ENCODE measurements around the gene SHBG.
"Not testable (repeated sequence)": the region's sequence is repeated elsewhere in the genome, so short reads cannot be mapped to it uniquely, and the experiment has no call there.

The SHBG gene, protein sequence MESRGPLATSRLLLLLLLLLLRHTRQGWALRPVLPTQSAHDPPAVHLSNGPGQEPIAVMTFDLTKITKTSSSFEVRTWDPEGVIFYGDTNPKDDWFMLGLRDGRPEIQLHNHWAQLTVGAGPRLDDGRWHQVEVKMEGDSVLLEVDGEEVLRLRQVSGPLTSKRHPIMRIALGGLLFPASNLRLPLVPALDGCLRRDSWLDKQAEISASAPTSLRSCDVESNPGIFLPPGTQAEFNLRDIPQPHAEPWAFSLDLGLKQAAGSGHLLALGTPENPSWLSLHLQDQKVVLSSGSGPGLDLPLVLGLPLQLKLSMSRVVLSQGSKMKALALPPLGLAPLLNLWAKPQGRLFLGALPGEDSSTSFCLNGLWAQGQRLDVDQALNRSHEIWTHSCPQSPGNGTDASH

GRCh38 chr17:7629939-7630571 is at the start of gene SHBG:
TSS of gene SHBG (plus strand) at chr17:7630135. CDS start at chr17:7630173, 38 bp downstream.
- DNase-seq, result no peak

DNA sequence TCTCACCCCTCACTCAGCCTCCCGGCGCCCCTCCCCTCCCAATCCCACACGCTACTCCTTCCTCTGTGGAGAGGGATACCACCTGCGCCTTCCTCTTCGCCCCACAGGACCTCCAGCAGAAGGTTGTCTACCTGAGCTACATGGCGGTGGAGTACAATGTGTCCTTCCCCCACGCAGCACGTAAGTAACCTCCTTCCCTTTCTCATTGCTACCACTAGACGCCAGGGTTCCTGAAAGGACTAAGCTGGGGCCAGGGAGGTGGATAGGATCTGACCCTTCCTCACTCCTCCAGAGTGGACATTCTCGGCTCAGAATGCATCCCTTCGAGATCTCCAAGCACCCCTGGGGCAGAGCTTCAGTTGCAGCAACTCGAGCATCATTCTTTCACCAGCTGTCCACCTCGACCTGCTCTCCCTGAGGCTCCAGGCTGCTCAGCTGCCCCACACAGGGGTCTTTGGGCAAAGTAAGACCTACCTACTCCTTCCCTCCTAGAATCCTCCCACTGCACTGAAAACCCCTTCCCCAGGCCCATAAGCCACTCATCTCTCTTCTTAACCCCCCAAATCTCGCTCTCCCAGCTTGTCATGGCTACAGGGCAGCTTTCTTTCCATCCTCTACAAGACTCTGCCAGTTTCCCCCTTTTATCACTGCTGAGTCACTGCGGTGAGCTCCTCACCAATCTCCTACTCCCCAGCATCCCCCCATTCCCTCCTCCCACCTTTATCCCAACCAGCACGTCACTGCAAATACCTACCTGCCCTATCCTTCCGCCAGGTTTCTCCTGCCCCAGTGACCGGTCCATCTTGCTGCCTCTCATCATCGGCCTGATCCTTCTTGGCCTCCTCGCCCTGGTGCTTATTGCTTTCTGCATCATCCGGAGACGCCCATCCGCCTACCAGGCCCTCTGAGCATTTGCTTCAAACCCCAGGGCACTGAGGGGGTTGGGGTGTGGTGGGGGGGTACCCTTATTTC is 49.0 kb upstream of the SHBG start:
- no peak for DNase-seq

- peak in 2 of 51 donors; percentile 17 to 56 for DNase-seq
Observed at GRCh38 chr17:7582396-7583252, 47.3 kb upstream of the SHBG start.

- peak; percentile 82 to 99 (median 95) for DNase-seq
Observed at GRCh38 chr17:7583253-7584109, 46.5 kb upstream of the SHBG start, which contains the start of gene MPDU1. TSS of gene MPDU1 (plus strand) at chr17:7583852. CDS start at chr17:7583863, 11 bp downstream.

DNA sequence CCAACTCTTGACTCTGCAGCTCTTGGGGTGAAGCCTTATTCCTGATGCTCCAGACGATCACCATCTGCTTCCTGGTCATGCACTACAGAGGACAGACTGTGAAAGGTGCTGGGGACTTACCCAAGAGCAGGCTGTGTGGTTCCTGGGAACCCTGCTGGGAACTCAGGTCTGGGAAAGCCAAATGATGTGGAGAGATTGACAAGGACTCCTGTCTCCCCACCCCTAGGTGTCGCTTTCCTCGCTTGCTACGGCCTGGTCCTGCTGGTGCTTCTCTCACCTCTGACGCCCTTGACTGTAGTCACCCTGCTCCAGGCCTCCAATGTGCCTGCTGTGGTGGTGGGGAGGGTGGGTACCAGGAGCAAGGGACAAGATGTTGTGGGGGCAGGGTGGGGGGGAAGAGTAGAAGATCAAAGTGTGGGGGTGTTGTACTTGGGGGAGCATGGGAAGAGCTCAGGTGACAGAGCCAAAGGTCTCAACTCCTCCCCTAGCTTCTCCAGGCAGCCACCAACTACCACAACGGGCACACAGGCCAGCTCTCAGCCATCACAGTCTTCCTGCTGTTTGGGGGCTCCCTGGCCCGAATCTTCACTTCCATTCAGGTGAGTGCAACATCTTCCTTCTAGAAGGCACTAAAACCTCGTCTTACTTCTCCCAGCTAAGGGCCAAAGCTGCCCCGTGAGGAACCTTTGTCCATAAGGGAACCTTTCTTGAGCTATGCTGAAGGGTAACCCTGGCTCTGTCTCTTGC is 43.1 kb upstream of the SHBG start:
- no peak for DNase-seq

GRCh38 chr17:7587420-7588151 is 42.3 kb upstream of the SHBG start:
- DNase-seq, result no peak

DNA sequence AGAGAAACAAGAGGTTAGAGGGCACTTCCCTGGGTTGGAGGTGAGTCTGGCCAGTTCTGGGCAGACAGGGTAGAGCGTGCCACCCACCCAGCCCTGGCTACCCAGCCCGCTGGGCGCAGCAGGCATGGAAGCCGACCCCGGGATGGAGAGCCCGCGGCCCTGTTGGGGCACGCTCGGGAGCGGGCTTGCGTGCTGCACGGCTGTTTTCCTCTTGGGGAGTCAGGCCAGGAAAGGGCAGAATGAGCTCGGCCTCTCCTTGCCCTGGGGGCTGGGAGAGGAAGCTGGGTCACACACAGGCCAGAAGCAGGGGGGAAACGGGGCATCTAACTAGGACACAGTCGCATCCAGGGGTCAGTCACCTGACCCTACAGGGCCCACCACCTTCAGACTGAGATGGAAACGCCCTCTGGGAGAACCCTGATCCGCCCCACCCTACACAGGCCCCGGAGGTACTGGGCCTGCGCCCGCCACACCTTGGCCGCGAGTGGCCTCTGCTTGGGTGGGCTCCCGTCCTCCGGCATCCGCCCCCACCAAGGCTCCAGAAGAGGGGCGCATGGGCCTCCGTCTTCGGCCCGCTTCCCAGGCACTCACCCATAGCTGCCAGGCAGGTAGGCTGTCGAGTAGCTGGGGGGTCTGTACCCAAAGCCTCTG is 41.3 kb upstream of the SHBG start:
- peak in 1 of 51 donors; percentile 42 for DNase-seq

GRCh38 chr17:7589204-7589868 is 40.6 kb upstream of the SHBG start:
- DNase-seq, result peak in 45 of 51 donors; percentile 26 to 88 (median 73)

- DNase-seq, result no peak
Observed at GRCh38 chr17:7589891-7590691, 39.8 kb upstream of the SHBG start, which contains the start of gene SOX15. TSS of gene SOX15 (minus strand) at chr17:7590094. CDS start at chr17:7589676, 418 bp downstream.

- no peak for DNase-seq
Observed at GRCh38 chr17:7590743-7591142, 39.2 kb upstream of the SHBG start.

GRCh38 chr17:7591596-7591995 is 38.3 kb upstream of the SHBG start:
- DNase-seq, result no peak

GRCh38 chr17:7592422-7593021 is 37.4 kb upstream of the SHBG start:
- DNase-seq, result no peak

DNA sequence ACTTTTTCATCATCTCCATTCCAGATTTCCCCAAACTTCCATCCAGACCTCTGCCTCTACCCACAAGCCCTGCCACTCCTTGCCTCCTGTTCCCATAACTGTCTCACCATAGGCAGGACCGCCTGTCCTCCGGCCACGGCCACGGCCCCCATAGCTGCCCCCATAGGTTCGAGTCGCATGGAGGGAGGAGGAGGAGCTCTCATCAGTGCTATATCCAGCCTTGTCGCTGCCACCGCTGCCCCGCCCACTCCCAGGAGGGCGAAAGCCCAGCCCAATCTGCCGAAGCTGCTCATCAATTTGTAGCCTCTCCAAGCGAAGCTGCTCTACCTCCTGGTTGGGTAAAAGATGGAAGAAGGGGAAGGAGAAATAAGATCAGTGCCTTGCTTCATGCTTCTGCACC is 36.6 kb upstream of the SHBG start:
- no peak for DNase-seq

GRCh38 chr17:7597561-7597960 is 32.4 kb upstream of the SHBG start:
- DNase-seq, result not testable (repeated sequence)

- no peak for DNase-seq
Observed at GRCh38 chr17:7606280-7606679, 23.7 kb upstream of the SHBG start.

GRCh38 chr17:7610641-7611040 is 19.3 kb upstream of the SHBG start:
- no peak for DNase-seq
